ENCODE data around the gene CNTNAP2.

DNA sequence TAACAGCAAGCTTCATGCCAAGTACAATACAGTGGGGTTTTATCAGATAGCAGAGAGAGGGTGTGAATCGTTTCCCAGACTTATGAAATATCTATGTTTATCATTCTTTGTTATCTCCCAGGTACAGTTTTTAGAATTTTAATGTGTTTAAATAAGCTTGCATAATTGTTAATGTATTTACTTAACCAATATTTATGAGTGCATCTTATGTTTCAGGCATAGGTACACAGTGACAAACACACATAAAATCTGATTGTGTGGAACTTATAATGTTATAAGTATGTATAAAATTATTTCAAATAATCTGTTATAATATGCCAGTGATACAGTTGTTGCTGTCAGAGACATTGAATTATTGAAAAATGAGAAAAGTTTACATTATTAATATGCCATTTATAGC lies 1462.5 kb downstream of the CNTNAP2 start:
- TF ChIP-seq ZNF16 (tag by site-specific recombination; IDR thresholded peaks at IDR 0.05; ENCODE audit: low read depth) (no peak), ZXDB (tag by site-specific recombination; IDR thresholded peaks at IDR 0.05) (no peak), KLF7 (tag by site-specific recombination; IDR thresholded peaks at IDR 0.05; ENCODE audit: borderline replicate concordance) (no peak), ZNF670 (tag by site-specific recombination; IDR thresholded peaks at IDR 0.05; ENCODE audit: low read depth) (no peak)
